Muscle of arm (tissue), 12 donors: ENCODE data around the gene CFAP100. TPM values are rescaled to one million over a fixed set of nuclear protein-coding genes. Genes with fewer than 3 reads are reported as not detected.

Experiments
- DNase-seq: peaks from one replicate; pipeline ENCODE4 v3.0.0-alpha.2; 2013
- polyA plus RNA-seq, 12 donors: library from polyadenylated mRNA; unstranded; fragments of 120-200 nt; gene quantifications; one replicate each; pipeline ENCODE4 v1.2.1, GENCODE V29; 2013; ENCODE audit not compliant: insufficient read length in 12 of 12

CFAP100 gene
- polyA plus RNA-seq, 12 donors = 0.12 to 1.1 (median 0.93) TPM; not detected in 6

- DNase-seq = no peak
These were observed 26.9 kb downstream of the CFAP100 start for GRCh38 chr3:126421573-126422119.

GRCh38 chr3:126422121-126422520 lies 27.4 kb downstream of the CFAP100 start:
- no peak for DNase-seq

GRCh38 chr3:126422571-126423091 lies 27.9 kb downstream of the CFAP100 start:
- no peak for DNase-seq

DNA sequence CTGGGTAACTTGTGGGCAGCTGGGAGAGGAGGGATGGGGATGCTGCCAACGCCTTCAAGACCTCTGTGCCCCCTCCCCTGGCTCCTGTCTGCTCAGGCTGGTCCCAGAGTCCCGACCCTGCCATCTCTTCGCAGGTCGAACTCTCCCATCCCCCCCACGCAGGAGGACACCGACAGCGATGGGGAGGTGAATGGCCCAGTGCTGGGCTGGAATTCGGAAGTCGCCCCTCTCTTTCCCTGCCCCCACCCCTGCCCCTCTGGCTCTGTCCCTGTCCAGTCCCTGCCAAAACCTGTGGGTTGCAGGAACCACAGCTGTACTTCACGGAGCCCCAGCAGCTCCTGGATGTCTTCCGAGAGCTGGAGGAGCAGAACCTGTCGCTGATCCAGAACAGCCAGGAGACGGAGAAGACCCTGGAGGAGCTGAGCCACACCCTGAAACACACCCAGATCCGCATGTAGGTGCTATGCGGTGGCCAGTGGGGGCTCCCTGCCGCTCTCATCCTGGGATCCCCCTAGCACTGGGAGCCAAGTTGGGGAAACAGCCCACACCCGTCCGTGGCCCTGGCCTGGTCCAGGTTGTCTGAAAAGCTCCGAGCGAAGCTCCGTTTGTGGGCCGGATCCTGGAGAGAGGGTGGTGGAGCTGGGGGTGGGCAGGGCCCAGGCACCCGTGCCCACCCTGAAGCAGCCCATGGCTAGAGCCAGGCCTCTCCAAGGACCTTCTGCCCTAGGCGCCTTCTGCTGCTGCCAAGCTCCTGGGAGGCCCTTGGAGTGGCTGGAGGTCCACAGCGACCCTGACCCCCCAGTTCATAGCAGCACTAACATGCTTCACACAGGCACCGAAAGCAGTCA lies 28.7 kb downstream of the CFAP100 start:
- DNase-seq = no peak

GRCh38 chr3:126424039-126424717 lies 29.5 kb downstream of the CFAP100 start:
- DNase-seq = no peak

GRCh38 chr3:126424751-126425150 lies 30.0 kb downstream of the CFAP100 start:
- no peak for DNase-seq

DNA sequence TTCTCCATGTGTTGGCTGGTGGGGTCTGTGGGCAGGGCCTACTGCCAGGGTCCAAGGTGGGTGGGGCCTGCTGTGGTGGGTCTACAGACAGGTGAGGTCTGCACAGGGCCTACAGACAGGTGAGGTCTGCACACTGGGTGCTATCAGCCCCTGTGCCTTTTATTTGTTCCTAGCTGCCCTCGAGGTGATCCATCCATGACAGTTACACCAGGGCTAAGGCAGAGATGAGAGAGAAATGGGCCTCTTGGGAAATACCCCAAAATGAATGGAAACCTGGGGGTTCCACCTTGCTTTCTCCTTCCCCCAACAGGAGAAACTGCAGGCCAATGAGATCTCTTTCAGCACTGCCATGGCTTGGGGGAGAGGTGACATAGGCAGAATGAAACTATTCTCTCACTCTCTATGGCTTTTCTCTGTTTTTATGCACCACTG lies 36.4 kb downstream of the CFAP100 start:
- DNase-seq = no peak

GRCh38 chr3:126432361-126433104 lies 37.8 kb downstream of the CFAP100 start:
- no peak for DNase-seq

DNA sequence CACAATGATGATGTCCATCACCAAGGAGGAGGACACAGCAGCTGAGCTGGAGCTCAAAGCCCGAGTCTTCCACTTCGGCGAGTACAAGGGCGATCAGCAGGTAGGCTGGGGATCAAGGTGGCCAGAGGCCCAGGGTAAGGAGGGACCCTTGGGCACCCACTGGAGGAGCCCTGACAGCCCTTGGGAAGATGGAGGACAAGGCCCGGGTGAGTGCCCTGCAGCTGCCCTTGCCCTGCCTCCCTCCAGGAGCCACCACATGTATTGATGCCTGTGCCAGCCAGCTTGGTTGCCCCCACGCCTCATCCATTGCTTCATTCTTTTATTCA lies 38.4 kb downstream of the CFAP100 start:
- DNase-seq = no peak

DNA sequence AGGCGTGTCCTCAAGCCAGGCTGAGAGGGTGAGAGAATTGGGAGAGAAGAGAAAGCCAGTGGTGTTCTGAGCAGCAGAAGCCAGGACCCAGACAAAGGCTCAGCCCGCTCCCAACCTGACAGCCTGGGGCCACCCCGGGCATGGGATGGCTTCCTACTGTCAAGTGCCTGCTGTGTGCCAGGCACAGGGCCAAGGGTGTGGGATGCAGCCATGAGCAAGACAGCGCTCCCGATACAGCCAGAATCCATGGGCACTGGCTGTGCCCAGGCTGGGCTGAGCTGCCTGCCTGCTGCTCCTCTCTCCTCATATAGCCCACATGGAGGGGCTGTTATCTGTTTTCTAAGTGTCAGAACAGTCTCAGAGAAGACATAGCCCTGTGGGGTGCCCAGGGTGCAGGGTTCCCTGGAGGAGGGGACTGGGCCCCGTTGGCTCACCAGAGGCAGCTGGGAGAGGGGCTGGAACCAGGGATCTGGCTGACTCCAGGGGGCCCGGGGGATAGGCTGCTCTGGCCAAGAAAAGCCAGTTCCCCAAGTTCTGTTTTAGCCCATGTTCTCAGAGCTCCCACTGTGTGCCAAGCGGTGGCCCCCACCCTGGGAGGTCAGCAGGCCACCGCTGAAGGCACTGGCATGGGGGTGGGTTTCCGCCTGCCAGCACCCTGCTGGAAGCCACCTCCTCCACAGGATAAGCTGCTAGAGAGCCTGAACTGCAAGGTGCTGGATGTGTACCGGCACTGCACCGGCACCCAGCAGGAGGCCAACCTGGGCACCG lies 39.0 kb downstream of the CFAP100 start:
- no peak for DNase-seq

DNA sequence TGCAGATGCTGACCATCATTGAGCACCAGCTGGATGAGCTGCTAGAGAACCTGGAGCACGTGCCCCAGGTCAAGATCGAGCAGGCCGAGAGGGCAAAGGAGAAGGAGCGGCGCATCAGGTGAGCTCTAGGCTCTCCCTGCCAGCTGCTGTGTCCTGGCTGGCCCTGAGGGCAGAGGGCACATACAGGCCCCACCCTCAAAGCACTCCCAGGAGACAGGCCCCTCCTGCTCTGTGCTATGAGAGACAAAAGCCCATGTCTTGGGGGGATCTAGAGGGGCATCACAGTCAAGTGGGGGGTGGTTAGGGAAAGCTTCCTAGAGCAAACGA lies 39.5 kb downstream of the CFAP100 start:
- DNase-seq = no peak

DNA sequence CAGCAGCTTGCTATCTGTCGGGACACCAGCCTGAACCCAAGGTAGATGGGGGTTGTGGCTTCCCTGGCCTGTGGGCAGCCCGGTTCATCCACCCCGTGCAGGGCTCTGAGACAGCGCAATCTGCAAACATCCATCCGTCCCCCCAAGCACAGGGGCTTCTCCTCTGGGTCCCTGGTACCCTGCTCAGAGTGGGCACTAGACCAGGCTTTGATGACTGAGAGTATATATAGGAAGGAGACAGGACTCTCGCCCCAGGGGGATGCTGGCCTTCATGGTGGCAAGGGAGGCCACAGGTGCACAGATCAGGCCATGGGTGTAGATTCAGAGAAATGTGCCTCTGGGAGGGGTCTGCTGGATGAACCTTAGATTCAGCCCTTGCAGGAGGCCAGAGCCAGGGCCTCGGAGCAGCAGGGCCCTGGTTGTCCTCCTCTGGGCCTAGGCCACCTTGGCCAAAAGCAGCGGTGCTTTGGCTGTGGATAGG lies 40.3 kb downstream of the CFAP100 start:
- DNase-seq = no peak

- no peak for DNase-seq
These were observed 41.0 kb downstream of the CFAP100 start for GRCh38 chr3:126435456-126436315.

DNA sequence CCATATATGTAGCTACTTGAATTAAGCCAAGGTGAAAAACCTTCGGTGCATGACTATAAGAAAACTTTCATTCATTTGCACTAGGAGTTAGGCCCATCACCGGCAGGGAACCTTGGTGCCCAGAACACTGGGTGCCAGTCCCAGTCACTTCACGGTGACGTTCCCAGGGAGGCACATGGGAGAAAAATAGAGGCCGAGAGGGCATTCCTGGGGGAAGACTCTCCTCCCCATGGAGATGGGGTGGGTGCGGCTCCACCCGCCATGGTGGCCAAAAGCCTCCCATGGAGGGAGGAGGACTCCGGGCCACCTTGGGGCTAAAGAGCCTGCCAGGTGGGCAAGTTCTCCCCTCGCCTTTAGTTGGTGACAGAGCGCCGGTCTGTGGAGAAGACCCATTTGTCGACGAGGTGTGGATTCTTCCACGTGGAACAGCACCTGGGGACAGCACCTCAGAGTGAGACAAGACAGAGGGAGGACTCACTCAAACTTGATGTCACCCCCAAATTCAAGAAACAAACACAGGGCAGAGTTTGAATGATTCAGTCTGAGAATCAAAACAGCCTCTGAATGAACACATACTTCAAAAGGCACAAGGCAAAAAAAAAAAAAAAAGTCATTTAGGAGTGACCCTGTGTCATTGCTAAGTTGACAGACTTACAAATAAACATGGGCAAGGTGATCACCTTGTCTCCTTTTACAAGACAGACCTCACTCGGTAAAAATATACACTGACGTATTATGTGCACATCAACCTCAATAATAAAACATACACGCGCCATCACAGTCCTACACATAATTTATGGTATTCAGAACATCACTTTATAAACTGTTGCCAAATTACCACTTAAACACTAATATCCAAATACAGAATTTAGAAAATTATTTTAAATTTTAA lies 42.4 kb downstream of the CFAP100 start:
- no peak for DNase-seq

- DNase-seq = no peak
These were observed 43.5 kb downstream of the CFAP100 start for GRCh38 chr3:126438186-126438585.

GRCh38 chr3:126438746-126439145 lies 44.0 kb downstream of the CFAP100 start:
- DNase-seq = no peak

GRCh38 chr3:126439346-126439967 lies 44.7 kb downstream of the CFAP100 start:
- DNase-seq = no peak

DNA sequence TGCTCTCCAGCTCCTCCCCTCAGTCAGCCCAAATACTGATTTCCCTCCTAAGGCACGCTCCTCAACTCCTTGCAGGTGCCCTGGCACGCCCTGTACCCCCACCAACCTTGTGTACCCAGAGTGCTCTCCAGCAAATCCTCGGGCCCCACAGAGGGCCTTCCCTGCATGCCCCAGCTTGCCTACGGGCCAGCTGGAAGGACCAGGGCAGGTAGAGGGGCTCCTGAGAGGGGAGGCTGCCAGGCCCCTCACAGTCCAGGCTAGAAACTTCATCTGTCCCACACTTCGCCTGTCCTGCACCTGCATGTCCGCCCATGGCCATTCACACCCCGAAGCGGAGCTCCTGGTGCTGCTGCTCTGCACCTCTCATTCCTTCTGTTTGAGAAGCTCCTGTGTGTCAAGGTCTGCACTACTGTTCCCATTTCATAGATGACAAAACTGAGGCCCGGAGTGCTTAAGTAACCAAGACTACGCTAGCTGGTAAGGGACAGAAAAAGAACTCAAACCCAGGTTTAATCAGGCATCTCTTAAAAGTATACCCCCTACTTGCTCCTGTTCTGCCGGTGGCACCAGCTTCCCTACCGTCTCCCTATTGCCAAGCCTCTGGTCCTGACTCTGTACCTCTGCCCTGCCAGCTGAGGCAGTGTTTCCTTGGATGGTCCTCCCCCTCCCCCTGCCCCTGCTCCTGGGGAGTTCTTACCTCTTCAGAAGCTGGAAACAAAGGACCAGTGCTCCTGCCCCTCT lies 45.4 kb downstream of the CFAP100 start:
- DNase-seq = no peak
